NCI-H187 treated with DMSO at 0.1 percent for 48 hours (cell line): ENCODE measurements around the gene HNRNPC.
"Not testable (repeated sequence)": the region's sequence is repeated elsewhere in the genome, so short reads cannot be mapped to it uniquely, and the experiment has no call there.

ENCODE experiments used
- DNase-seq: peaks from one replicate; lab custom pipeline; 2025; lab: John Stamatoyannopoulos, UW

The HNRNPC gene

GRCh38 chr14:21269252-21270046 is at the start of gene HNRNPC:
Gene HNRNPC (minus strand): TSS chr14:21269442. CDS start chr14:21234193, 35,249 bp downstream.
- DNase-seq = peak; percentile 100

- no peak for DNase-seq
Measured at GRCh38 chr14:21317398-21317797, 48.2 kb upstream of the HNRNPC start.

GRCh38 chr14:21313512-21313911 is 44.3 kb upstream of the HNRNPC start:
- DNase-seq = no peak

- no peak for DNase-seq
Measured at GRCh38 chr14:21311614-21312013, 42.4 kb upstream of the HNRNPC start.

- DNase-seq = no peak
Measured at GRCh38 chr14:21309956-21310355, 40.7 kb upstream of the HNRNPC start.

GRCh38 chr14:21309238-21309636 is 40.0 kb upstream of the HNRNPC start:
- no peak for DNase-seq

- DNase-seq = peak; percentile 94
Measured at GRCh38 chr14:21308479-21309237, 39.4 kb upstream of the HNRNPC start.

GRCh38 chr14:21308132-21308478 is 38.9 kb upstream of the HNRNPC start:
- no peak for DNase-seq

GRCh38 chr14:21307637-21308036 is 38.4 kb upstream of the HNRNPC start:
- no peak for DNase-seq

- not testable (repeated sequence) for DNase-seq
Measured at GRCh38 chr14:21302836-21303140, 33.5 kb upstream of the HNRNPC start.

GRCh38 chr14:21302013-21302835 is 33.0 kb upstream of the HNRNPC start:
- DNase-seq = no peak

GRCh38 chr14:21300892-21301291 is 31.6 kb upstream of the HNRNPC start:
- no peak for DNase-seq

GRCh38 chr14:21299562-21300130 is 30.4 kb upstream of the HNRNPC start:
- no peak for DNase-seq

GRCh38 chr14:21298358-21298757 is 29.1 kb upstream of the HNRNPC start:
- DNase-seq = no peak

- DNase-seq = not testable (repeated sequence)
Measured at GRCh38 chr14:21294026-21294425, 24.8 kb upstream of the HNRNPC start.

GRCh38 chr14:21287168-21287567 is 17.9 kb upstream of the HNRNPC start:
- DNase-seq = no peak

- not testable (repeated sequence) for DNase-seq
Measured at GRCh38 chr14:21286516-21286915, 17.3 kb upstream of the HNRNPC start.

GRCh38 chr14:21281917-21282316 is 12.7 kb upstream of the HNRNPC start:
- DNase-seq = not testable (repeated sequence)

GRCh38 chr14:21279783-21280182 is 10.5 kb upstream of the HNRNPC start, which contains the start of gene RPGRIP1:
Gene RPGRIP1 (plus strand): TSS chr14:21280083. CDS start chr14:21287977, 7,894 bp downstream.
- DNase-seq = no peak

GRCh38 chr14:21278632-21279031 is 9.4 kb upstream of the HNRNPC start:
- DNase-seq = no peak

- no peak for DNase-seq
Measured at GRCh38 chr14:21275261-21275858, 6.1 kb upstream of the HNRNPC start.

- DNase-seq = not testable (repeated sequence)
Measured at GRCh38 chr14:21272661-21273060, 3.4 kb upstream of the HNRNPC start.
